HG03108 (cell line): ENCODE data around the gene CCDC9B.
A peak's percentile ranks its signal among the peaks of the same experiment; 100 is the strongest.

Experiments used
- ATAC-seq: cut with Tn5 transposase; IDR thresholded peaks from one replicate; pipeline ENCODE4 v1.9.1; 2021; ENCODE audit warnings: moderate library complexity; ENCODE audit not compliant: unreplicated experiment

Gene CCDC9B

DNA sequence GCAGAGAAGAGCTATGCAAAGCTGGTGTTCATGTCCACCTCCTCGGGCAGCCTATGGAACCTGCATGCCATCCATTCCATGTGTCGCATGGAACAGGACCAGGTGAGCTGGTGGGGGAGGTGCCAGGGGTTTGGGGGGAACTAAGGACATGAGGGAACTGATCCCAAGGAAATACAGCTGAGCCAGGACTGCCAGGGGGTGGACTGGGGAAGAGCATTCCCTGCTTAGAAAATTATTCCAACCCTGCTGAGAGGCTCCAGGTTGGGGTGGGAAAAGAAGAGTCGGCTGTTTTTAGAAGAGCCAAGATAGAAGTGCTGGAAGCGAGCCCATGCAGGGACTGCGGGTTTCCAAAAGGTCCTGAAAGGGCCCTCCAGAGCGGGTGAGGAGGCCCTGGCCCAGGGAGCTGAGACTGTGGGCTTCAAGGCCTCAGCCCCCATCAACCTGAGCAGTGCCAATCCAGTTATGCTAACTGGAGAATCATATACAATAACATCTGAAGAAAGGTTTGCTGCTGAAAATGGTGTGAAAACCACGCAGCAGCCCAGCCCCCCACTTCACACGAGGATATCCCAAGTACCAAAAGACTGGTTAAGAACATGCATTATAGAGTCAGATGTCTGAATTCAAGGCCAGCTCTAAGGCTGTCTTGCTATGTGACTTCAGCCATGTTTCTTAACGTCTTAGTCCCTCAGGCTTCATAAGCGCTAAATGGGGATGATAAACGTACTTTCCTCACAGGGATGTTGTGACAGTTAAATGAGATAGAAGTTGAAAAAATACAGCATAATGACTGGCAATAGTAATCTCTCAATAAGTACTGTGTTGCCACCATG, 25.1 kb upstream of the CCDC9B start:
- ATAC-seq: no peak

DNA sequence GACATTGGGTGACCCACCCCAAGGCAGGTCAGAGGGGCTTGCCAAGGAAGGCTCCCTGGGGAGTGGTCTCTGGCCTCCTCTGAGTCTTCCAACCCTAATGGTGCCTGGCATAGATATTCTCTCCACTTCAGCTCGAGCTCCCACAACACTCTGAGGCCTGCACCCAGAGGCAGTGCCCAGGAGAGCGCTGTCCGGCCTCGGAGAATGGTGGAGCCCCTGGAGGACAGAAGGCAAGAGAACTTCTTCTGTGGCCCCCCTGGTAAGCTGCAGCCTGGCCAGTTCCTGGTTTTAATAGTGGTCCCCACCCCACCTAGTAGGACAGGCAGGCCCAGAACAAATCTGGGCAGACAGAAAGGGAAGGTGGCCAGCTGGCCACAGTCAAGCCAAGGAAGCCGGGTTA, 24.3 kb upstream of the CCDC9B start:
- ATAC-seq: no peak

DNA sequence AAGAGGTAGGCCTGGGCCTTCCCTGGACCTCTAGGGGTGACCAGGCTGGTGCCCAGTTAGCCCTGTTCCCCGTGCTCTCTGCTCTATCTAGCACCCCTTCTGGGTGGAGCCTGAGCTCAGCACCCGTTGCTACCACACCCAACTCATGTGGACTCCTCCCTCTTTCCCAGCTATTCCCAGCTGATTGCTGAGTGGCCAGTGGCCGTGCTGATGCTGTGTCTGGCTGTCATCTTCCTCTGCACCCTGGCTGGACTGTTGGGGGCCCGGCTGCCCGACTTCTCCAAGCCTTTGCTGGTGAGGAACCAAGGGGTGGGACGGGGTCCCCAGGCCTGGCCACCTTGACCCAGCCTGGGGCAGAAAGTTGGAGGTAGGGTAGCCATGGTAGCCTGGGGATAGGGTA, 23.5 kb upstream of the CCDC9B start:
- no peak for ATAC-seq

- ATAC-seq: no peak
These were observed 22.9 kb upstream of the CCDC9B start for GRCh38 chr15:40363611-40364010.

DNA sequence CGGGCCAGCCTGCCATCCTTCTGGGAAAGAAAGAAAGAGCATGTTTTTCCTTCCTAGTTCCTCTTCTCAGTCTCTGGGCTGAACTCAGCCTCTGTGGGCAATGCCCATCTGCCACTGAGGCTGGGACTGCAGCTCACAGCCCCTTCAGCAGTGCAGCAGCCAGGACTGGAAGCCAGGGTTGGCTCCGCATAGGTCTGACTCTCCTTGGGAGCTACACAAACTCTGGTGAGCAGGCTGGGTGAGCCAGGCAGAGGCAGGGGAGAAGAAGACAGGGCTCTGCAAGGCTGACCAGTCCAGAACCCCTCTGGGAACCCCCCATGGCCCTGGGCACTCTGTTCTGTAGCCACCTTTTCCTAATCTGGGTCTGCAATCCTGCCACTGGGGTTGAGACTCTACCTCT, 20.9 kb upstream of the CCDC9B start:
- no peak for ATAC-seq

DNA sequence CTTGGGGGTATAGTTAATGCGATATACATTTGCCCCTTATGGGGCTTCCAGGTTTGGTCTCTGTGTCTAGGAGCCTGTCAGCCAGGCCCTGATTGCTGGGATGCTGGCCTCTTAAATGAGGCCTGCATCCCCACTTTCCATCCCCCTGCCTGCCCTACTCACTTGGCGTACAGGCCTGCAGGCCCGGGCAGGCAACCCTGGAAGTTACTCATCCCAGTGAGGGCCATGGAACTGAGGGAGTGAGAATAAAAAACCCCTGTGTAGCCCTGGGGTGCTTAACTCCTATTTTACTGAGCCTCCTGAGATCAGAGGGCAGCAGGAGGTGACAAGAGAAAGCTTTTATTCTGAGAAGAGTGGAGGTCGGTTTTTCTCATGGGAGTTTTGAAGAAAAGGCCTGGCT, 19.3 kb upstream of the CCDC9B start:
- no peak for ATAC-seq

DNA sequence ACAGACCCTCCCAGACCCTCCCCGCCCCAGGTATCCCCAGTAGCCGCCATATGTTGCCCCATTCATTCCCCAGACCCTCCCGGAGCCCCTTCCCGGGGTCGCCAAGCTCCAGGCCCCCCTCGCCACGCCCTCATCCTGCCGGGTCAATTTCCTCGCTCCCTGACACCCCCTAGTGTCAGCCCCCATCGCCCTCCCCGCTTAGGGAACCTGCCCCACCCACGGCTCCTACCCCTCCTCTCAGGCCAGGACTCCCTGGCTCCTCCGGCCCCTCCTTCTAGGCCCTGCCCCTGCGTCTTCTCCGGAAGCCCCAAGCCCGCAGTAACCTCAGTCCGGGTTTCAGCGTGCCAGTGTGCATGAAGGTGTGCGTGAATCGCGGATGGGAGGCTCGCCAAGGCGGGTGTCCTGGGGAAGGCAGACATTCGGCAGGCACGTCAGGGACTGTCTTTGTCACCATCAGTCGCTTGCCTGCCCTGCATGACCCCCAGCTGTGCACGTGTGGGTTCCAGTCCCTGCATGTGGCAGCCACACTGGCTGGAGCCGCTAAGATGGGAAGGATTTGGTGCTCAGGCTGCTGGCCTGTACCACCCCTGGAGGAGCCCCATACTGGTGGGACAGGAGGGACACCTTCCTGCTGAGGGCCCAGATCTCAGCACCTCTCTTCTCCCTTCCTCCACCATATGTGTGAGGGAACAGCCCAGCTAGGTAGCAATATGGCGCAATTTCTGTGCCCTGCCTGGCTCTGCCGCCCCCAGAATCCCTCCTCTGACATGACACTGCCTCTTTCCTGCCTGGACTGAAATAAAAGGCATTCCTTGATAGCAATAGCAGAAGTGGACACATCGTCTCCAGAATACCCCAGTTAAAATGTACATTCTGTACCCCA, 18.0 kb upstream of the CCDC9B start:
- ATAC-seq: peak; percentile 17

DNA sequence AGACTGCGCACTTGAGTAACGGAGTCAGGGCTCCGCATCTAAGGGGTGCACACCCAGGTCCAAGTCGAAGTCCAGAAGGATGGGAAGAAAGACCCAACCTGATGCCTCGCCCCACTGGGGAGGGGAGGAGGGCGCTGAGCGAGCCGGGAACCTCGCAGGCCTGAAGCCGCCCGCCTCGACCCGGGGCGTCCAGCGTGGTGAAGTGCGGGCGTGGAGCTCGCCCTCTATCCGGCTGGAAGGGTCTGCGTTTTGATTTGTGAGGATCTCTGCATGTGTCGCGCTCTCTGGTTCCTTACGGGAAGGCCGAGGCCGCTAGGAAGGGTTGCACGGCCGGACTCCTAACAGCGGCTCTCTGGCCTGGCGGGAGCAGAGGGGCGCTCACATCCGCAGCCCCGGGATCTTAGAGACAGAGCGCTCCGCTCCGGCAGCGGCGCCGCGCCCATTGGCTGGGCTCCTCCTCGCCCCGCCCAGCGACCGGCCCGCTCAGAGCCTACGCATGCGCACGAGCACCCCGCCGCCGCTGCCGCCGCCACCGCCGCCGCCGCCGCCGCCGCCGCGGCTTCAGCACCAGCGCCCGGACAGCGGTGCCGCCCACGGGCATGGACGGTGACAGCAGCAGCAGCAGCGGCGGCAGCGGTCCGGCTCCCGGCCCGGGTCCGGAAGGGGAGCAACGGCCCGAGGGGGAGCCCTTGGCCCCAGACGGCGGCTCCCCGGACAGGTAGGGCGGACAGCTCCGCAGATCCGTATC, 17.2 kb upstream of the CCDC9B start, which contains the start of gene DISP2:
Gene DISP2 (plus strand): TSS at position 497 of the 748 bp plus-strand sequence. CDS start 103 bp downstream, at position 600.
- peak; percentile 88 for ATAC-seq

GRCh38 chr15:40357246-40357645, 16.5 kb upstream of the CCDC9B start:
- ATAC-seq: no peak

GRCh38 chr15:40355976-40356585, 15.3 kb upstream of the CCDC9B start:
- no peak for ATAC-seq

DNA sequence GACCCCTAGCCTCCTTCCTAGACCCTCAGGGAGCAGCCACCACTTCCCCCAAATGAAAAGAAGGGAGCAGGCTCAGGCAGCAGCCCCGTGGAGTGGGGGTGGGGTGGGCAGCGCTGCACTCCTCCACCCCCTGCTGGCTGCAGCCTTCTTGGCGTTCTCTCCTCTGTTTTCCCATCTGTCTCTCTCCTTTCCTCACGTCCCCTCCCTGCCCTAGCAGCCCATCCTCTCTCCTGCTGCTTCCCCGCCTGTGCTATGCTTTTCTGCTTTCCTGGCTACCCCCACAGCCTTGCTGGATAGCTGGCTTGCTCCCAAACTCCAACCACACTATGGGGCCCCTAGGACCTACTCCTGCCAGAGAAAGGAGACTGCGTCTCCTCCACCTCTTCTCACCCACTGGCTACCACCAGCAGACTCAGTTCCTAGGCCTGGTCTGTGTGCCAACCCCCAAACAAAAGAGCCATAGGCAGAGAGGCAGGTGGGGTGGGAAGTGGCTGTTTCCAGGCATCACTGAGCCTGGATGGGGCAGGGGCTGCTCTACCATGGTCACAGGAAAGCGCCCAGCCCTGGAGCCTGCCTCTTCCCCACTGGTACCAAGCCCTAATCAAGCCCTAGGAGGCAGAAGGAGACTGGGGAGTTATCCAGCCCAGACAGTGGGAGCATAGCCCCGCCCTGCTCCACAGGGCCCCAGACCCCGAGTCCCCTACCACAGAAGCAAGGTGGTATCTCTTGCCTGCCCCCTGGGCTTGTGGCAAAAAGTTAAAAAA, 13.9 kb upstream of the CCDC9B start:
- no peak for ATAC-seq

- no peak for ATAC-seq
These were observed 13.0 kb upstream of the CCDC9B start for GRCh38 chr15:40353697-40354096.

GRCh38 chr15:40352281-40352901, 11.7 kb upstream of the CCDC9B start:
- ATAC-seq: no peak

DNA sequence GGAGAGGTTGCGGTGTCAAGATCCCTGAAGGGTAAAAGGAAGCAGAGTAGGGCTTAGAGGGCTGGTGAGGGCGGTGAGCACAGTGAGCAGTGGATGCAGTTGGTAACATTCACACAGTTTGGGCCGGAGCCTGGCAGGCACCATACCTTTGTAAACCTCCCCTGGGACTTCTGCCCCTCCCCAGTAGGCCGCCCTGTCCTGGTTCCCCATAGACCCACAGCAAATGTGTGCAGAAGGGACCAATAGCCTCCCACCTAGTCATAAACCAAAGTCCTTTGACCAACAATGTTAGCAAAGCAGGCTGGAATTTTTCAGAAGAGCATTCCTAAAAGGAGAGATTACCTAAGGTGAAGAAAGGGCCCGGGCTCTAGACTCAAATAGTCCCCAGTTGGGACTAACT, 8.4 kb upstream of the CCDC9B start:
- ATAC-seq: no peak

DNA sequence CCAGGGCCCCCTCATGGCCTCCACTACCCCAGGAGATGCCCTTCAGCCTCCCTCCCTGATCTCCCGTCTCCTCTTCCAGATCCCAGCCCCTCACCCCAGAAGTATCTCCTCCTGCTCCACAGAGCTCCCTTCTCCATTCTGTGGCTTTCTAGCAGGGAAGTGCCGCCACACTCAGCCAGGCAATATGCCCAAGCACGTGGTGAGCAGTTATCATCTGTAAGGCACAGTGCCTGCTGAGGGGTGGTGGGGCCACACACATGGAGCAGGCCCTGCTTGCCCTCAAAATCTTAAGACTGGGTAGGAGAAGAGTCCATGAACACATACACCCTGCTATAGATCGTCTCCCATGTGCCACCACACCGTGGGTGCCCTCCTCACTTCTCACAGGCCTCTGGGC, 7.7 kb upstream of the CCDC9B start:
- no peak for ATAC-seq

- no peak for ATAC-seq
These were observed 7.1 kb upstream of the CCDC9B start for GRCh38 chr15:40347559-40348473.

DNA sequence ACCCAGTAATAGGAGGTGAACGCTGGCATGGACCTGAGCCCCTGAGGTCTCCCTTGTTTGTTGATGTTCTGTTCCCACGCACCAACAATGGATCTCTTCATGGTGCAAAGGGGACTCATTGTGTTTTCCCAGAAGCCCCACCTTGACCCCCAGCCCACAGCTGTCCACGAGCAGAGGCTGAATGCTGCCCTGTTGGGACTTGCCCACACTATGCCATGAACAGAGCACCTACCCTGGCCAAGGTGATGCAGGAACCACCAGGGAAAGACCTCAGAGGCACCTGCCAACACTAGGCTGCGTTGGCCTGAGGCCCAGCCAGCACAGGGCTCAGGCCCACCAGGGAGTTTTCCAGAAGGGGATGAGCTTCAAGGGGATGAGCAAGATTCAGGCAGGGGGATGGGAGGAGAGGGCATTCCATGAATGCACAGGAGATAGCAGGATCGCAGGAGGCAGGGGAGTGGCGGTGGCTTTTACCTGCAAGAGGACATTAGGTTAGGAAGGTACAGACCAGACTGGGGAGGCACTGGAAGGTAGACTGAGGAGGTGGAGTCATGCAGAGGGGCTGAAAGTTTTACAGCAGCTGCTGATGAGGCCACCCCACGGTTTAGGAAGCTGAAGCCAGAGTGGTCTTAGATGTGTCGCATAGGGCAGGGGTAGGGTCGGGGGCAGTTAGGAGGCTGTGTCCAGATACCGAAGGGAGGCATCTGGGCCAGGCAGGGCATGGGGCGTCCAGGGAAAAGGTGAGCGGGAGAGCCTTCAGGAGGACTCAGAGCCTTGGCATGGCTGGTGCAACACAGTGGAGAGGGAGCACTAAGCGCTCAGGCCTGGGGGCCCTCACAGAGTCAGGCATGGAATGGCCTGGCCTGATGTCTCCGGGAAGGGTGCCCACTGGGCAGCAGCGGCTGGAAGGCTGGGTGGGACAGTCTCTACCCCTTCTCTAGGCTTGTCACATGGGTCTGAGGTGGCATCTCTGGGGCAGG, 6.1 kb upstream of the CCDC9B start:
- no peak for ATAC-seq
